Measurements from ENCODE around the gene SNX24.

- TF ChIP-seq POLR2A (IDR thresholded peaks at IDR 0.05) (no peak), CTCF (IDR thresholded peaks at IDR 0.05) (no peak), POLR2AphosphoS5 (IDR thresholded peaks at IDR 0.05) (no peak)
Observed at GRCh38 chr5:122874179-122874875, 28.9 kb downstream of the SNX24 start.
